GM18505 (cell line): ENCODE measurements around the gene SESTD1.
"Not testable (repeated sequence)": the region's sequence is repeated elsewhere in the genome, so short reads cannot be mapped to it uniquely, and the experiment has no call there.

Experiments
- ATAC-seq: cut with Tn5 transposase; IDR thresholded peaks from one replicate; pipeline ENCODE4 v1.9.1; 2021; ENCODE audit not compliant: unreplicated experiment
- POLR2A ChIP-seq: IDR thresholded peaks from 4 replicates; pipeline ENCODE4 v1.6.1; 2011; ENCODE audit warnings: borderline replicate concordance; ENCODE audit not compliant: insufficient read depth, insufficient read length; ENCODE audit errors: extremely low read depth

Gene SESTD1

GRCh38 chr2:179261151-179261825 lies 3.3 kb downstream of the SESTD1 start:
- TF ChIP-seq POLR2A: no peak
- ATAC-seq: no peak

GRCh38 chr2:179260224-179260623 lies 4.4 kb downstream of the SESTD1 start:
- no peak for TF ChIP-seq POLR2A
- ATAC-seq: no peak

- TF ChIP-seq POLR2A: no peak
Measured at GRCh38 chr2:179255129-179255528, 9.5 kb downstream of the SESTD1 start.

GRCh38 chr2:179253226-179253625 lies 11.4 kb downstream of the SESTD1 start:
- peak; percentile 52 for ATAC-seq
- TF ChIP-seq POLR2A: no peak

More at GRCh38 chr2:179255129-179255528, 9.5 kb downstream of the SESTD1 start:
- ATAC-seq: no peak

- no peak for TF ChIP-seq POLR2A
- peak; percentile 30 for ATAC-seq
Measured at GRCh38 chr2:179252423-179252822, 12.2 kb downstream of the SESTD1 start.

GRCh38 chr2:179251870-179252269 lies 12.8 kb downstream of the SESTD1 start:
- no peak for TF ChIP-seq POLR2A
- ATAC-seq: no peak

GRCh38 chr2:179250848-179251504 lies 13.7 kb downstream of the SESTD1 start:
- no peak for TF ChIP-seq POLR2A
- ATAC-seq: no peak

GRCh38 chr2:179250095-179250494 lies 14.5 kb downstream of the SESTD1 start:
- TF ChIP-seq POLR2A: no peak
- no peak for ATAC-seq

- ATAC-seq: peak; percentile 30
- no peak for TF ChIP-seq POLR2A
Measured at GRCh38 chr2:179248024-179248348, 16.6 kb downstream of the SESTD1 start.

- ATAC-seq: peak; percentile 40
- no peak for TF ChIP-seq POLR2A
Measured at GRCh38 chr2:179247318-179248023, 17.2 kb downstream of the SESTD1 start.

- not testable (repeated sequence) for ATAC-seq
Measured at GRCh38 chr2:179245843-179246242, 18.8 kb downstream of the SESTD1 start.

- TF ChIP-seq POLR2A: no peak
- no peak for ATAC-seq
Measured at GRCh38 chr2:179243046-179243445, 21.6 kb downstream of the SESTD1 start.

GRCh38 chr2:179240481-179241451 lies 23.9 kb downstream of the SESTD1 start:
- TF ChIP-seq POLR2A: no peak
- ATAC-seq: no peak
